ENCODE results near the gene SPAG16. TPM values are rescaled to one million over a fixed set of nuclear protein-coding genes. Genes with fewer than 3 reads are reported as not detected.

SPAG16 gene
- total RNA-seq, 1 donor from 2014 or later = 22.6 TPM

DNA sequence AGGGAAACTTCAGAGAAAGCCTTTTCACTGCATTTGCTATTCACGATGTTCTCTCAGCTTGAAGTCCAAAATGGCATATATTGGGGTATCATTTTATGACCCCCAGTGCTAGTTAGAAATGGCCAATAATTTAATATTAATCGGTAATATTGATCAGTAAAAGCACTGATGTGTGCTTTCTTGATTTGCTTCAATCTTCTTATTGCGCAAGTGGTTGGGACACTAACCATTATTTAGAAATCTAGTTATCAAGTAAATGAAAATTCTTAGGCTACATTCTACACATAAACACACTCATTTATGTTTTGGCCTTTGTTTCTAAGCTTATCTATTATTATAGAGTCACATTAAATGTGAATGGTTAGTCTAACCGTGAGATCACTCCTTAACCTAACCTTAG is 1076.9 kb downstream of the SPAG16 start:
- no peak for DNase-seq (ENCODE audit: low read depth)

DNA sequence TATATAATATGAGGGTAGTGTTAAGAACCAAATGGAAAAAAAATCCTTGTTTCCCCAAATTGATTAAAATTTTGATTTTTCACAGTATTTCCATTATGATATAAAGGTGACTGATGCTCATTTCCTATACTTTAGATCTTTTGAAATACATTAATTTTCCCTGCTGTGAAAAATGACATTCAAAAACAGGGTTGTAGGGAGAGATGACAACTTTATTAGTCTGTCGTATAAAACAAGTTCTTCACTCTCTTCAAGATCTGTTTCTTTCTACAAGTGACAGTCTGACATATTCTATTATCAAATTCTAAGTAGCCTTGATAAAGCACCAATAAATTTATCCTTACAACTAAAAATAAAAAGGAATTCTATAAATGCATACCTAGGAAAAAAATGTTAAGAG is 1081.3 kb downstream of the SPAG16 start:
- DNase-seq (ENCODE audit: low read depth) = no peak

DNA sequence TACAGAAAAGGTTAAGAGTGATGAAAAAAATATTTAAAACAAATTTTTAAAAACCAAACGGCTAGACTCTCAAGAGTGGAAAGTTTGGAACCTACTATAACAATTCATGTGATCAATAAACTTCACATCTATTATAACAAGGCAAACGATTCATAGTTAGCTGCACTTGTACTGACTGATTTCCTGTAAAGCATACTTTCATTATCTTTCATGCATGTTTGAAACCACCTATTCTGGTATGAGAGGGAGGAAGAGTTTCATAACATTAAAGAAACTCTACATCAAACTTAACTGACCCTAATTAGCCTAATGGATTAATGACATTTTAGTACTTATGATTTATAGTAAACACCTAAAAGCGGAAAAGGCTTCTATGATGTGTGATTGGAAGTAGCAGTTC is 1082.9 kb downstream of the SPAG16 start:
- no peak for DNase-seq (ENCODE audit: low read depth)

DNA sequence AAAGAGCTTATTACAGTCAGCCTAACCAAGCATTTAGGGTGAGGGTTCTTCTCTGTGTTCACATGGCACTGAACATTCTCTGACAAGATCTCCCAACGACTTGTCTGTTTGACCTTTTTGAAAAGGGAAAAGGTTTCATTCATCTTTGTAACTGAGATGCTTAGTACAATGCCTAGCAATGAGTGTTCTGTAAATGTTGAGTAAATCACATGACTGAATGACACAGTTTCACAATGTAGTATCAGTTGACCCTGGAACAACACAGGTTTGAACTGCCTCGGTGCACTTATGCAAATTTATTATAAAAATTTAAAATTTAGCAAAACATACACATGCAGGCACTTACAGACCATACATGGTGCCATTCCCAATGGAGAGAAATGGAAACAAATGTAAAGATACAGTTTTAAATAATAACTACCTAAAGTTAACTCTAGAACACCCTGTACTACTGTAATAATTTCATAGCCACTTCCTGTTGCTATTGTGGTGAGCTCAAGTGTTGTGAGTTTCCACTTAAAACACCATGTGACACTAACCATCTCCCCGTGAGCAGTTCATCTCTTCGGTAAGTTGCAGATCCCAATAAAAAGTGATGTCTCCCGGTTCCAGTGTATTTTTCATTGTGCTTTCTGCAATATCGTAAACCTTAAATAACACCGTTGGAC is 1092.5 kb downstream of the SPAG16 start:
- peak; percentile 6 for DNase-seq (ENCODE audit: low read depth)

DNA sequence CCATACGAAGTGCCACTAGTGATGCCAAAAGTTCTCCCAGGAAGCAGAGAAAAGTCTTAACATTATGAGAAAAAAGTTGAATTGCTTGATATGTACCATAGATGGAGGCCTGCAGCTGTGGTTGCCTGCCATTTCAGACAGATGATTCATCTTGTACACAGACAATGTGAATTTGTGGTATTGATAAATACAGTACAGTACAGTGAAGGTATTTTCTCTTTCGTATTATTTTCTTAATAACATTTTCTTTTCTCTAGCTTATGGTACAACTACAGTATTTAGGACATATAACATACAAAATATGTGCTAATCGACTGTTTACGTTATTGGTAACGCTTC is 1093.0 kb downstream of the SPAG16 start:
- peak; percentile 4 for DNase-seq (ENCODE audit: low read depth)

DNA sequence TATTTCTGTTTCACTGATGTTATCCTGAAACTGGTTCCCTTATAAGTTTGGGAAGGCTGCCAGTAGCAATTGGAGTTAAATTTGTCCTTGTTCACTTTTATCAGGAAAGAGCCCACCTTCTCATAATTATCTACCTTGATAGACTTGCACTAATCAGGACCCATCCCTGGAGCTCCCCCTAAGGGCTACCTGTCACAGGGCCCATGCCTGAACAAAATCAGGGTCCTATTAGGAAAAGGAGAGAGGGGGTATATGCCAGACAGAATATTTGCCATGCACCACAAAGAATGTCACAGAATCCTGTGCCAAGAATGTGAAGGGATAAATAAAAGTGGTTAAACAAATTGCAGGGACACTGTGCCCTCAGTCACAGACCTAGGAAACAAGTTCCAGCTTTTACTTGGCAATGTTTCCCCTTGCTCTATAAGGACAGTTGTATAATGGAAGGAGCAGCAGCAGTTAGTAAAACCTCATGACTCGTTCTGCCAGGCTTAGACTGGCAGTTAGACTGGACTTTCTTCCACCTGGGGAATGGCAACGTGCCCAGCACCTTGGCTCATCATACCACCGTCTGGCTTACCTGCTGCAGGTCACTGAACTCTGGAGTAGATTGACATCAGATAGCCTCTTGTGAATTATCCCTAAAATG is 1094.3 kb downstream of the SPAG16 start:
- DNase-seq (ENCODE audit: low read depth) = no peak

DNA sequence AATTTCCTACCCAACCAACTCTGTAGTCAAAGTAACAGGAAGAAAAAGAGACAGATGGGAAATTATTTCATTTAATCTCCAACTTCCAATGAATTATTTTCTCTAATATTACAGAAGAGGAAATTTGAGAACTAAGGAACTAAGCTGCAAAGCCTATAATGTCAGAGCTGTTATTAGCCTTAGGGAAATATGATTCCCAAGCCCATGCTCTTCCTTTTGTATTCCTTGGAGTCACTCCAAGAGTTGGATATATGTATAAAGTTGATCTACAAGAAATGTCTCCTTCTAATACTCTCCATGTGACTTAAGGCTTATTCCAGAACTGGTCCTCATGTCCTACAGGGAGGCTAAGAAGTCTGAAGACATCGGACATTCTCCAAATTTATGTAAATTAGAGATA is 1095.0 kb downstream of the SPAG16 start:
- DNase-seq (ENCODE audit: low read depth) = peak; percentile 21

DNA sequence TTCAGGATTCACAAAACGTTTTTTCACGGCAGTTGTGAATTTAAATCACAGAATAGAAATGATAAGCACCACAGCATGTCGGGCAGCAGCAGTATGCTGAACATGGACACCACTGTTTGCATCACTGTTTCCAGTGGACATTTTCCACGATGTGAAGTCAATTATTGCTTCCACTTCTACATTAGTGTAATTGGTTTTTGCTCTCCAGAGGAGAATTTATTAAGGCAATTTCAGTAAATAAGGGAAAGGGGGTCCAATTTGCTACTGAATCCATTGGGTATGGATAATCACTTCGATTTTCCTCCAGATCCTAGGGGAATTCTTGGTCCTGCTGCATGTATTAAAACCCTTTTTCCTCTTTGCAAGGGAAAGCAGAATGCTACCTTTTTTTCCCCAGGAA is 1096.4 kb downstream of the SPAG16 start:
- DNase-seq (ENCODE audit: low read depth) = no peak

DNA sequence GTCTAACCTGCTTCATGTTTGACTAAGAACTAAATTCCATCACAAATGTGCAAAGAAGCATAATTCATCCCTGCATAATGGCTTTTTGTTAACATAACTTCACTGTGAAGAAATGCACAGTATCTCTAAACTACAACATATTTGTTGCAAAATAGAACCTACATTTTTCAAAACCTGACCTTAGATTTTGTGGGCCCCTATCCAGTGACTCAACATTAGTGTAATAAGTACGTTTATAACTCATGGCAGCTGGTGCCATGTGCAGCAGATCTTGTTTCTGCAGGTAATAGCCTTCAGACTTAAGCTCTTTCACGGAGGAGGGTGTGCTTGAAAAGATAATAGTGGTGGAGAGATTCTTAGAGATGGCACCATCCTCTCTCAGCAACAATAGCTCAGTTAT is 1098.0 kb downstream of the SPAG16 start:
- DNase-seq (ENCODE audit: low read depth) = no peak

DNA sequence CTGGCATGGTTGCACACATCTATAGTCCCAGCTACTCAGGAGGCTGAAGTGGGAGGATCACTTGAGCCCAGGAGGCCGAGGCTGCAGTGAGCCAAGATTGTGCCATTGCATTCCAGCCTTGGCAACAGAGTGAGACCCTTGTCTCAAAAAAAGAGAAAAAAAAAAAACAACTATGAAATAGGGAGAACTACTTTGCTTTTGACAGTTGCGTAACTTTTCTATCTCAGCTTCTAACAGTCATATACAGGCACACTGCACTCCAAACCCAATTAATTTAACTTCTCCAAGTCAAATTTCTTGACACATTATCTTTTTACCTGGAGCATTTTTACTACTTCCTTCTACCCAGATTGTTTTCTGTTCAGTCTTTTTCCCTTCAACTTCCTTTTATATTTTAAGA is 1102.5 kb downstream of the SPAG16 start:
- DNase-seq (ENCODE audit: low read depth) = no peak

DNA sequence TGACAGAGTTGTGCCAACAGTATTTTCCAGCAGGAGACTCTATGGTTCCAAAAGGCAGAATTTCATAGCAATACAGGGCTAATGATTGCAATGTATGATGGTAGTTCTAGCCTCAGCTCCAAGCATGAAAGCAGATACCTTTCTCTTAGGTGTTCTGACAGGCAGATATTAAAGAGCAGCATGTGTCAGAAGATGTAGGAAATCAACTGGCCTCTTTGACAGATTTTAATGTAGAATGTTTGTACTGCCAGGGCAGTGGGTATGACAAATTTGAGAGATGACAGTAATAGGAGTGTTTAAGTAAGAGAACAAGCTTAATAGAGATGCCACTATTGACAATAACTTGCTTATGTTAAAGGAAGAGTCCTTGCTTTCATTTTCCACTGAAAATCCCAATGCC is 1105.1 kb downstream of the SPAG16 start:
- DNase-seq (ENCODE audit: low read depth) = no peak

DNA sequence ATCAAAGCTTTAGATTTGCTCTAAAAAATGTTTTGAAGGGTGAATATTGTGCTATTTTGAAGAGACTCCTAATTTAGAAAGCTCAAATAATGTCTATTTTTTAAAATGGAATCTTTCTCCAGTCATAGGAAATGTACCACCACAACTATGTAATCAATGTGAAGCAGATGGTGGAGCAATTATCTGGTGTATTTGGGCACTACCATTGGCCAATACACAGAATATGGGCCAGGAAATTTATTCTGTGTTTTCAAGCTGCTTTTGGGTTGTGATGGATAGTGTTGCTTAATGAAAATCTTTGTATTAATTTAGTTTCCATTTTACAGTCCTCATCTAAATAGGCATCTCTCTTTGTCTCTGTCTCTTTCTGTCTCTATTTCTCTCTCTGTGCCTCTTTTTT is 1109.5 kb downstream of the SPAG16 start:
- DNase-seq (ENCODE audit: low read depth) = no peak

DNA sequence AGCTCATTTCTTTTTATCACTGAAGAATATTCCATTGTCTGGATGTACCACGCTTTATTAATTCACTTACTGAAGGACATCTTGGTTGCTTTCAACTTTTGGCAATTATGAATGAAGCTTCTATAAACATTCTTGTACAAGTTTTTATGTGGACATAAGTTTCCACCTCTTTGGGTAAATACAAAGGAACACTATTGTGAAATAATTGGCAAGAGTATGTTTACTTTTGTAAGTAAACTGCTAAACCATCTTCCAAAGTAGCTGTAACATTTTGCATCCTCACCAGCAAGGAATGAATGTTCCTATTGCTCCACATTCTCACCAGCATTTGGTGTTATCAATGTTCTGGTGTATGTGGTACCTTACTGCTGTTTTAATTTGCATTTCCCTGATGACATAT is 1110.8 kb downstream of the SPAG16 start:
- DNase-seq (ENCODE audit: low read depth) = no peak

DNA sequence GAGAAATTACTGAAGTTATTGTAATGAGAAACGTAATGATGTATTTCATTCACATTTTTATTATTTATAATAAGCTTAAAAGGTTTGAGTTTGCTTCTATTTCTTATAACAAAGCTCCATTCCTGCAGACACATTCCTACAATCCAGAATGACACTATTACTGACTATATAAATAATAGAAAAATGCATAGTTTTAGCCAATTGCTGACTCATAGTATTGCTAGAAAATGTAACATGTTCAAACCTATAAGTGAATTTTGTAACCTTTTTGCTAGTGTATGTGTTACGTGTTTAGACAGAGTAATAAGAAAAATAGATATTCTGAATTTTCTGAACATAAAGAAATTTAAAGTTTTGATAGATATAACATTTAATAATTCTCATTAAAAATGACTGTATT is 1117.3 kb downstream of the SPAG16 start:
- no peak for DNase-seq (ENCODE audit: low read depth)

DNA sequence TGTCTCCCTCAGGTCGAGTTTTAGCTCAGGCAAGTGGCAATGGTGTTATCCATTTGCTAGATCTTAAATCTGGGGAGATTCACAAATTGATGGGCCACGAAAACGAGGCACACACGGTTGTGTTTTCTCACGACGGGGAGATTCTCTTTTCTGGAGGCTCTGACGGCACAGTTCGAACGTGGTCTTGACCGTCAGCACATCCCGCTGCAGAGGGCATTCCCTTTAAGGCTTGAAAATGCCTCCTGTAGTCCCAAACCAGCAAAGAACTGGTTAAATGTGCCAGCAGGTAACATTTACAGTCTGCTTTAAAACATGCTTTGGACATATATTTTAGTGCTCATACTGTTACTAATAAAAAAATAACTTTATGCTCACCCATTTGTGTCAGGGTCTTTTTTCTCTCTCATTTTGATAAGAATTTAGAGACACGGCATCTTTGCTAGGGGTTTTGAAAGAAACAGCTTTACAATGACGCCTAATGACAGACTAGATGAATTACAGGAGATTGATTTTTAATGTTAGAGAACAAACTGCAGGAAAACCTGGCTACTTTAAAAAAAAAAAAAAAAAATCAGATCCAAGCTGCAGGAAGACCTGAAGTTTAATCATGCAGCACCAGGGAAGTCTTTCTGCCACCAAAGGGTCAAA is 1126.0 kb downstream of the SPAG16 start:
- DNase-seq (ENCODE audit: low read depth) = peak; percentile 36

DNA sequence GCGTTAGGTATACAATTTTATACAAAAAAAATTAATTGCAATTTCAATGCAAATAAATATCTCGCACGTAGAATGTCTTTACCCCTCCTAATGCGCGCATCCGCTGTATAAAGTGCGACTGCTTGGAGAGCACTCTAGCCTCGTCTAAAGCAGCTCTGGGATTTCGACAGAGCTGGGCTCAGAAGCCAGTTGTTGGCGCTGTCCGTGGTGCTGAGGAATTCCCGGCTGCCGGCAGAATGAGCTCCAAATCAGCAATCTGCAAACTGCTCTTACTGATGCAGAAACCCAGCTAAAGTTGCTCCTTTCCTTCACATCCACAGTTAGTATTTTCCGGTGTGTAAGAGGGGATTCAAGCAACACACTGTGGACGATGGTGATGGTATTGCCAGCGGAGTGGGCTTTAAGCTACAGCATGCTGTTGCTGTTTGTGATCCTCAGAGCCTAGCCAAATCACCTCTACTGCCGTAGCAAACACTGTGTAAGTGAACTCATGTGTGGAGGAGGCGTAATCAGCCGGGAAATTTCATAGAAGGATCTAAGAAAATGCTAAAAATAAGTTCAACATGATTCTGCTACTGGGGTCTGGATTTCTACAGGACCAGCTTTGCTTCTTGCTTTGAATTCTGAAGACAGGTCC is 1126.8 kb downstream of the SPAG16 start, which contains the start of gene VWC2L:
TSS of gene VWC2L (plus strand) at position 137 of the 637 bp plus-strand sequence. CDS start 3,140 bp downstream, outside the sequence.
- DNase-seq (ENCODE audit: low read depth) = peak; percentile 89

DNA sequence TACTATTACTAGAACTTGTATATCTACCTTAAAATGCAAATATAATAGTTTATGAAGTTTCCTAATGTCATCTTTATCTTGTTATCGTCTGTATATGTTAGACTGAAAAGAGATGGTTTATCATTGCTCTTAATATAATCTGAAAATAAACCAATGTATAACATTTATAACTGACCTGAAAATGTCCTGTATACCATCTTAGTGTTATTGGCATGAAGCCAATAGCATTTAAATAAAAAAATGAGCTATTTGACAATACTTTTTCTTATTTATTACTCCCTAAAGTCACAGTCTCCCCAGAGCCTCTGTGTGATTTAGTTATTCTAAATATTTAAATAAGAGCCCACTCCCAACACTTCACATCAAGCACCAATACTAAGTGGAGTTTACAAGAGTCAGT is 1128.4 kb downstream of the SPAG16 start:
- no peak for DNase-seq (ENCODE audit: low read depth)

DNA sequence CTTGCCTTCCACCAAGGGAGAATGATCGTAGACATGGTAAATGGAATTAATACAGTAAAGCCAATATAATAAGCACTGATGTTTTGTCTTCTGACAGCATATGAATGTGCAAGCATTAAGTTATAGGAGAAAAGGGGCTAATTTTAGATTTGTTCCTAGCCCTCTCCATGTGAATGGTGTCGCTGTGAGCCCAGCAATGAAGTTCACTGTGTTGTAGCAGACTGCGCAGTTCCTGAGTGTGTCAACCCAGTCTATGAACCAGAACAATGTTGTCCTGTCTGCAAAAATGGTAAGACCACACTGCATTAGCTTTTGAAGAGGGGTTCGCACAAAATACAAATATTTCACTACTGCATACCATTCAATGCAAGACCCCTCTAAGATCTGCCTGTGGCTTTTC is 1152.2 kb downstream of the SPAG16 start:
- peak; percentile 3 for DNase-seq (ENCODE audit: low read depth)

DNA sequence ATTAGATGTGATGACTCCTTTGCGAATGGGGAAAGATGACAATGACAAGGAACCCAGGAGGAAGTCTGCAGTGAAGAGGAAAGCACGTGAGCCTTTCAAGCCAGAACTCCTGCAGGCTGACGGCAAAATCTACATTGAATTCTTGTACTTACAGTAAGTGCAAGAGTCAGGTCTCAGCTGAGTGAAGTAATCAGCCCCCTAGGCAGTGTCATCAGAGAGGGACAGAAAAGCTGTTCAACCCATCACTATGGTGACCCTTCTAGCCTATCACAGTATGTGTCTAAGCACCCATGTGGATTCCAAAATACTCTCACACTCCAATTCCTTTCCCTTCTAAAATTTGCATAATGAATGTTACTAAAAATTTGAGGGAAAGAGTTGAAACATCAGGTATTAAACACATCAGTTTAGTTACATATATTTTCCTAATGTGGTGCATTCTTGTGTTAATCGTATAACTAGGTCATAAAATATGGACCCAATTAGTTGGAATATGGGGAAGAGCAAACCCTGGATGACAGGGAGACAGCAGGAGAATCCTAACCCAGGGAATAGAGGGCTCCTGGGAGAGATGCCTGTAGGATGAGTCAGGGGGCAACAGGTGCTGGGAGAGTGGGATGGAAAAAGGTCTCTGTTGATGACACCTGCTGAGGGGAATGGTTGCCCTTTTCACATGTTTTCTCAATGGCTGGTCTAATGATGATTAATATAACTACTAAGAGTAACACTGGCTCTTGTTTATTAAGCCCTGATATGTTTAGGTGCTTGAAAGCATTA is 1166.0 kb downstream of the SPAG16 start:
- DNase-seq (ENCODE audit: low read depth) = peak; percentile 39

DNA sequence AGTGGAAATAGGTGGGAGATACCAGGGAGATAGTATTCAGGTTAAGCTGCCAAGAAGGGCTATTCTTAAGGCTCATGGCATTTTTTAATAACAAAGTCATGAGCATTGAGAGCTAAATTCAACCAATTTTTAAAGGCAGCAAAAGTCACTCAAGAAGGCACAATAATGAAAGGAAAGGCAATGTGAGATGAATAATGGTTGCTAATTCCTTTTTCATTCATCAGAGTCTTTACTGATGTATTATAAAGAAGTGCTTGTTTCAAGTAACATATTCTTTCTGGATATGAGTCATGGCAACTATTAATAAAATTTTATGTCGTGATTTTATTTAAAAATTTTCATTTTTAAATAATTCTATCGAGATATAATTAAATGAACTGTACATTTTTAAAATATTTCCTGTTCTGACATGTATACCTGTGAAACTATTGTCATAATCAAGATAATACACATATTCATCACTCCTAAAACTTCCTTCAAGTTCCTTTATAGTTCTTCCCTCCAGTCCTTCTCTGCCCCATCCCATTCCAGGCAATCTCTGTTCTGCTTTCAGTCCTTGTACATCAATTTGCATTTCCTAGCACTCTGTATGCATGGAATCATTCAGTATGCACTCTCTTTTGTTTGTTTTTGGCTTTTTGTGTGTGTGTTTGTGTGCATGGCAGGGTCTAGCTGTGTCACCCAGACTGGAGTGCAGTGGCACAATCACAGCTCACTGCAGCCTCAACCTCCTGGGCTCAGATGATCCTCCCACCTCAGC is 1167.4 kb downstream of the SPAG16 start:
- no peak for DNase-seq (ENCODE audit: low read depth)
